Activated CD8-positive, alpha-beta T cell treated with anti-CD3 and anti-CD28 coated beads, Interleukin-2, amount 10 ng/mL, durations not matched to agents 7 days and 5 days (primary cell): ENCODE data around the gene SLC22A16. TPM values are rescaled to one million over a fixed set of nuclear protein-coding genes. Genes with fewer than 3 reads are reported as not detected.
"Not testable (repeated sequence)": the region's sequence is repeated elsewhere in the genome, so short reads cannot be mapped to it uniquely, and the experiment has no call there.

Experiments used
- ATAC-seq: fragments of 150-1000 bp; cut with Tn5 transposase; one replicate; pipeline ENCODE4 v1.10.0; 2021; ENCODE audit warnings: moderate library complexity
- CTCF ChIA-PET: fragments of 350-600 bp; sonication (Branson Sonifier 250); formaldehyde crosslinking; loops from one replicate; lab custom pipeline; 2021; ENCODE audit warnings: antibody characterized with exemption; lab: Charles Lee
- POLR2A ChIA-PET: fragments of 350-600 bp; sonication (Branson Sonifier 250); formaldehyde crosslinking; loops from one replicate; lab custom pipeline; 2021; ENCODE audit warnings: antibody characterized with exemption; lab: Charles Lee
- DNase-seq: peaks from one replicate; pipeline ENCODE4 v3.0.0-alpha.2; 2020
- H3K27ac Mint-ChIP-seq: one replicate; pipeline ENCODE4 v1.8.0; 2021; ENCODE audit warnings: mild to moderate bottlenecking, mixed read lengths
- H3K27me3 Mint-ChIP-seq: one replicate; pipeline ENCODE4 v1.8.0; 2021; ENCODE audit warnings: low read depth, mixed read lengths
- H3K36me3 Mint-ChIP-seq: one replicate; pipeline ENCODE4 v1.8.0; 2021; ENCODE audit warnings: low read depth, mixed read lengths
- H3K4me1 Mint-ChIP-seq: one replicate; pipeline ENCODE4 v1.8.0; 2021; ENCODE audit warnings: low read depth, mixed read lengths
- H3K4me3 Mint-ChIP-seq: one replicate; pipeline ENCODE4 v1.8.0; 2021; ENCODE audit warnings: mild to moderate bottlenecking, mixed read lengths
- H3K9me3 Mint-ChIP-seq: one replicate; pipeline ENCODE4 v1.8.0; 2022; ENCODE audit warnings: mixed read lengths; ENCODE audit not compliant: insufficient read depth
- total RNA-seq, 2 experiments: library from RNA; stranded (reverse); gene quantifications; one replicate each; pipeline ENCODE4 v1.2.3, GENCODE V29; 2021

SLC22A16 gene
- total RNA-seq, 2 experiments from 2014 or later, result not detected

DNA sequence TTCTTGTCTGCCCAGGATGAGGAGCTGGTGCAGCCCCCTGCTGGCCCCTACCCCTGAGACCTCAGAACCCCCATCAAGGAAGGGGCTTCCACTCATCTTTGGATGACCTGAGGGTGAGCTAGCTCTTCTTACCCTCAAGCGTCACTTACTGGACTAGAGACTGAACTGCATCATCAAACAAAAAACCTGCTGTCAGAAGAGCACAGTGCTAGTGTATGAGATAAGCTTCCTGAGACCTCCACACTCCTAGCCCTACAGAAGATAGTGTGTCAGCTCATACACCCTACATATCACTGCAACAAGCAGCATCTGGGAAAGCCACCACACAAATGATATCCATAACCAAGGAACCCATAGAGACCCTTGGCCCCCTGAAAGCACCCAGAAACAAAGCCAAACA lies 15.0 kb downstream of the SLC22A16 start:
- DNase-seq (no peak), ATAC-seq (no peak)
- ChIA-PET POLR2A (no interaction called here), CTCF (no interaction called here)
- Mint-ChIP-seq H3K36me3 (peaks cover 2% of the 10 kb centered on the region), H3K27ac (no peak overlapping the region), H3K9me3 (peaks cover 30% of the 10 kb centered on the region), H3K4me1 (no peaks in the 10 kb centered on the region), H3K4me3 (no peak overlapping the region), H3K27me3 (peaks cover 22% of the 10 kb centered on the region)

- H3K4me3 Mint-ChIP-seq, result no peak overlapping the region
- CTCF ChIA-PET, result no interaction called here
- no peak for DNase-seq
Observed at GRCh38 chr6:110459137-110459536, 17.3 kb downstream of the SLC22A16 start.

DNA sequence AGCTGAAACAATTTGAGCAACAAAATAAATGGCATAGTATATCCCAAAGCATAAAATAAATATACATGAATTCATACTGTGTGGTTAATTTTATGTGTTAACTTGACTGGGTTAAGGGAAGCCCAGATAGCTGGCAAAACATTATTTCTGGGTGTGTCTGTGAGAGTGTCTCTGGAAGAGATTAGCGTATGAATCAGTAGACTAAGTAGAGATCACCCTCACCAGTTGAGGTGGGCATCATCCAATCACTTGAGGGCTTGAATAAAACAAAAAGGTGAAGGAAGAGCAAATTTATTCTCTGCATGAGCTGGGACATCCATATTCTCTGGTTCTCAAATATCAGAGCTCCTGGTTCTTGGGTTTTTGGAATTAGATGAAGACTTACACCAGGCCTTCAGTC lies 17.9 kb downstream of the SLC22A16 start:
- Mint-ChIP-seq H3K27me3 (peaks cover 7% of the 10 kb centered on the region), H3K27ac (no peak overlapping the region), H3K9me3 (peaks cover 22% of the 10 kb centered on the region), H3K4me3 (no peak overlapping the region), H3K4me1 (no peaks in the 10 kb centered on the region), H3K36me3 (peaks cover 2% of the 10 kb centered on the region)
- ATAC-seq (no peak), DNase-seq (no peak)
- ChIA-PET CTCF (no interaction called here), POLR2A (no interaction called here)

More at GRCh38 chr6:110459137-110459536, 17.3 kb downstream of the SLC22A16 start:
- Mint-ChIP-seq H3K27me3 (peaks cover 12% of the 10 kb centered on the region), H3K27ac (no peak overlapping the region), H3K9me3 (peaks cover 29% of the 10 kb centered on the region), H3K36me3 (peaks cover 2% of the 10 kb centered on the region), H3K4me1 (no peaks in the 10 kb centered on the region)
- POLR2A ChIA-PET, result no interaction called here
- ATAC-seq, result no peak

DNA sequence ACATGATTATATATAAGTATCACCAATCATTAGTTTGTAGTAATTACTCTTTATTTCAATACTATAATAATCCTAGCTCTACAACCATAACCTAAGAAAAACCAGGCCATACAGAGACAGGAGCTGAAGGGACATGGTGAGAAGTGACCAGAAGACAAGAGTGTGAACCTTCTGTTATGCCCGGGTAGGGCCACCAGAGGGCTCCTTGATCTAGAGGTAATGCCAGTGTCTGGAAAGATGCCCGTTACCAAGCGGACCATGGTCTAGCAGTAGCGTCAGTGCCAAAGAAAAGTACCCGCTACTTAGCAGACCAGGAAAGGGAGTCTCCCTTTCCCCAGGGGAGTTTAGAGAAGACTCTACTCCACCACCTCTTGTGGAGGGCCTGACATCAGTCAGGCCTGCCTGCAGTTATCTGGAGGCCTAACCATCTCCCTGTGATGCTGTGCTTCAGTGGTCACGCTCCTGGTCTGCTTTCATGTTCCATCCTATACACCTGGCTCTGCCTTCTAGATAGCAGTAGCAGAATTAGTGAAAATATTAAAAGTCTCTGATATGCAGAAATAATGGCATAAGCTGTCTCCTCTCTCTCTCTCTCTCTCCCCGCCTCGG lies 18.7 kb downstream of the SLC22A16 start:
- H3K27me3 Mint-ChIP-seq, H3K4me1 Mint-ChIP-seq, ATAC-seq, POLR2A ChIA-PET, H3K36me3 Mint-ChIP-seq, H3K4me3 Mint-ChIP-seq, H3K27ac Mint-ChIP-seq: not testable (repeated sequence)
- peaks cover 14% of the 10 kb centered on the region for H3K9me3 Mint-ChIP-seq
- CTCF ChIA-PET, result interaction anchor here (1.0 kb wide), 1 partner anchor 103 kb away, joined by 3 read pairs; no protein-coding TSS in a partner anchor
- peak; percentile 35 for DNase-seq

DNA sequence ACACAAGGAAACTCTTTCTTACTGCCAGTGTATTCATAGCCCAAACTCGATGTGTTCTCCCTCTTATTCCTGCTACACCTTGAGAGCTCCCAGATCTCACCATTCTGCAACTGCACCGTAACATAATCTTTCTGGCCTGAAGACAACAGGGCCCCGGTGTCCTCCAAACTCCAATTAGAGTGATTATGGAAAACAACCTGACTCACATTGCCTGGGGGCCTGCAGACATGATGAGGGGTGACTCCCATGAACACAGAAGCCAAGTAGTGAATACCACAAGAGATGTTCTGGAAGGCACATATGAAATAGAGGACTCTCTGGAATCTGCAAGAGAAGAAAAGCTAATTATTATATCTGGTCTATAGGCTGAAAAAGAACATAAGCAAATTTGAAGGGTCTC lies 19.7 kb downstream of the SLC22A16 start:
- no peak overlapping the region for H3K4me3 Mint-ChIP-seq
- no peaks in the 10 kb centered on the region for H3K4me1 Mint-ChIP-seq
- DNase-seq (no peak), ATAC-seq (no peak)
- peaks cover 11% of the 10 kb centered on the region for H3K27me3 Mint-ChIP-seq
- peaks cover 5% of the 10 kb centered on the region for H3K9me3 Mint-ChIP-seq
- CTCF ChIA-PET, result no interaction called here
- H3K36me3 Mint-ChIP-seq, result no peaks in the 10 kb centered on the region
- POLR2A ChIA-PET, result no interaction called here
- no peak overlapping the region for H3K27ac Mint-ChIP-seq

DNA sequence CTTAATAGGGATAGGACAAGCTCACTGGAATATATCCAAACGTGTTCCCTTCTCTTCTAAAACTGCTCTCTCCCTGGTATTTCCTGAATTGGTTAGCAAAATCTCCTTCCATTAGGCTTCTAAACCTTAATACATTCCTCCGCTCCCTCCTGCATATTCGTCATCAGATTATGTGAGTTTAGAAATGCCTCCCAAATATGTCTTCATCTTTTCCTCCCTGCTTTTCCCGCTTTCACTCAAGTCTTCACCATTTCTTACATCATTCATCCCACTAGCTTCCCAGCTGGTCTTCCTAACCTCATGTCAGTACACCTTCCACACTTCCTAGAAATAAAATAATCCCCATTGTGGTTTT lies 26.9 kb downstream of the SLC22A16 start:
- ChIA-PET CTCF (no interaction called here), POLR2A (no interaction called here)
- Mint-ChIP-seq H3K27me3 (peaks cover 11% of the 10 kb centered on the region), H3K36me3 (no peaks in the 10 kb centered on the region), H3K9me3 (no peaks in the 10 kb centered on the region), H3K4me1 (no peaks in the 10 kb centered on the region), H3K4me3 (no peak overlapping the region), H3K27ac (no peak overlapping the region)
- no peak for ATAC-seq
- DNase-seq, result no peak

DNA sequence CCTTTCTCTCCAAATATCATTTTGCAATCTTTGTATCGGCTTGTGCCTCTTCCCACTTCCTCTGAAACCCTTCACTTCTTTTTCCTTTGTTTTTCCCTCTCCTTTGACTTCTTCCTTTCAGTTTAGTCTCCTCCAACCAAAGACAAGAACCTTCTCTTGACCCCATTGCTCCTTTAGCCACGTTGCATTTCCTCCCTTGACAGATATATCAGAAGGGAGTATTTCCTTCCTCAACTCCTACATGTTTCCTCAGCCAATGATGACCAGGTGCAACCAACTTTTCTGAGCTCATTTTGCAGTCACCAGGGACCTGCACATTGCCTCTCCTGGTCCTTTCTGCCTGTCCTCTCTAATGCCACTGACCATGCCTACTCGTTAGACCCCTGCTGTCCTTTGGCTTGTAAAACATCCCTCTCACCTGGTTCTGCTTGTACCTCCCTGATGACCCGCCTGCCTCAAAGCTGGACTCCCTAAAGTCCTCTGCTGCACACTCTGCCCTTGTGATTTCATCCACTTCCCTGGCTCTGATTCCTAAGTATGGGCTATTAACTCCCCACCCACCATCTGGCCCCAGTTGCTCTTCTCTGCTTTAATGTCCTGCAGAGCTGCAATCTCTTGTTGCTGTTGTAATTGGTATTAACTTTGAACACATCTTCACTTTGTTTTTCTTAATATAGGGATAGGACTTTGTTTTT lies 27.4 kb downstream of the SLC22A16 start:
- H3K4me3 Mint-ChIP-seq, result no peak overlapping the region
- H3K9me3 Mint-ChIP-seq, result no peaks in the 10 kb centered on the region
- H3K27ac Mint-ChIP-seq, result no peak overlapping the region
- DNase-seq (no peak), ATAC-seq (no peak)
- ChIA-PET CTCF (no interaction called here), POLR2A (no interaction called here)
- H3K36me3 Mint-ChIP-seq, result no peaks in the 10 kb centered on the region
- H3K4me1 Mint-ChIP-seq, result no peaks in the 10 kb centered on the region
- H3K27me3 Mint-ChIP-seq, result peaks cover 11% of the 10 kb centered on the region

DNA sequence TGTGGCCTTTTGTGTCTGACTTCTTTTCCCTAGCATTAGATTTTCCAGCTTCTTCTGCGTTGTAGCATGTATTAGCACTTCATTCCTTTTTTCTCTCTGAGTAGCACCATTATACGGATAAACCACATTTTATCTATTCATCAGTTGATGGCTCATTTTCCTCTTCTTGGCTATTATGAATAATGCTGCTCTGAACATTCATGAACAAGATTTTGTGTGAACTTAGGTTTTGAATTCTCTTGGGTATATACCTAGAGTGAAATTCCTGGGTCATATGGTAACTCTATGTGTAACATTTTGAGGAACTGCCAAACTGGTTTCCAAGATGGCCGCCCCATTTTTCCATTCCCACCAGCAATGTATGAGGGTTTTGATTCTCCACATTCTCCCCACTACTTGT lies 28.7 kb downstream of the SLC22A16 start:
- Mint-ChIP-seq H3K27ac (no peak overlapping the region), H3K4me1 (no peaks in the 10 kb centered on the region), H3K9me3 (no peaks in the 10 kb centered on the region), H3K36me3 (no peaks in the 10 kb centered on the region), H3K4me3 (no peak overlapping the region), H3K27me3 (peaks cover 10% of the 10 kb centered on the region)
- ATAC-seq (no peak), DNase-seq (no peak)
- ChIA-PET CTCF (no interaction called here), POLR2A (no interaction called here)

DNA sequence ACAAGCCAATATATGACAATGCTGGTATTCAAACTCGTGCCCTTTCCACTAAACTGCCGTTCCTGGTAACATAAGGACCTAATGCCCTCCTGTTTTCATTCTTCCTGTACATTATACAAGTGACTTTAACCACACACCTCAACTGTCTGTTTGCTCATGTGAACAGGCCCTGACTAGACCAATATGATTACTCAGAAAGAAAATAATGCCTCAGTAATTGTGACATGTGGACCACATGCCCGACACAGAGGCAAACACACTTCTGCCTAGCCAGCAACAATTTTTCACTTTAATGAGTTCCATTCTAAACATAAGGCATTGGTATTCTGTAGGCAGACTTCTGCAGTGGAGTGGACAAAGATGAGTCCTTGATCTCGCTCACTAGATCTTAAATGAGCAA lies 30.0 kb downstream of the SLC22A16 start:
- H3K27me3 Mint-ChIP-seq, result peaks cover 11% of the 10 kb centered on the region
- POLR2A ChIA-PET, result no interaction called here
- H3K9me3 Mint-ChIP-seq, result no peaks in the 10 kb centered on the region
- no peak overlapping the region for H3K4me3 Mint-ChIP-seq
- DNase-seq (no peak), ATAC-seq (no peak)
- H3K4me1 Mint-ChIP-seq, result no peaks in the 10 kb centered on the region
- H3K27ac Mint-ChIP-seq, result no peak overlapping the region
- H3K36me3 Mint-ChIP-seq, result no peaks in the 10 kb centered on the region
- CTCF ChIA-PET, result no interaction called here

GRCh38 chr6:110440026-110440425 lies 36.4 kb downstream of the SLC22A16 start:
- CTCF ChIA-PET, result no interaction called here
- H3K27me3 Mint-ChIP-seq, result peaks cover 23% of the 10 kb centered on the region
- no peaks in the 10 kb centered on the region for H3K9me3 Mint-ChIP-seq
- H3K4me1 Mint-ChIP-seq, result no peaks in the 10 kb centered on the region
- POLR2A ChIA-PET, result interaction anchor here (0.6 kb wide), 1 partner anchor 574 kb away, joined by 3 read pairs; no protein-coding TSS in a partner anchor
- no peaks in the 10 kb centered on the region for H3K36me3 Mint-ChIP-seq
- H3K27ac Mint-ChIP-seq, result no peak overlapping the region
- no peak overlapping the region for H3K4me3 Mint-ChIP-seq
- ATAC-seq, result no peak
- DNase-seq, result no peak

GRCh38 chr6:110439356-110439755 lies 37.1 kb downstream of the SLC22A16 start:
- ChIA-PET CTCF (no interaction called here), POLR2A (interaction anchor here (0.6 kb wide), 1 partner anchor 575 kb away, joined by 3 read pairs; no protein-coding TSS in a partner anchor)
- H3K27me3 Mint-ChIP-seq, result peaks cover 19% of the 10 kb centered on the region
- no peak overlapping the region for H3K4me3 Mint-ChIP-seq
- ATAC-seq (no peak), DNase-seq (no peak)
- no peaks in the 10 kb centered on the region for H3K4me1 Mint-ChIP-seq
- H3K9me3 Mint-ChIP-seq, result no peaks in the 10 kb centered on the region
- no peaks in the 10 kb centered on the region for H3K36me3 Mint-ChIP-seq
- H3K27ac Mint-ChIP-seq, result no peak overlapping the region

- Mint-ChIP-seq H3K4me3 (no peak overlapping the region), H3K9me3 (no peaks in the 10 kb centered on the region), H3K36me3 (no peaks in the 10 kb centered on the region), H3K27ac (no peak overlapping the region), H3K4me1 (no peaks in the 10 kb centered on the region), H3K27me3 (peaks cover 16% of the 10 kb centered on the region)
- ATAC-seq (no peak), DNase-seq (no peak)
- CTCF ChIA-PET, result no interaction called here
- POLR2A ChIA-PET, result no interaction called here
Observed at GRCh38 chr6:110434961-110435602, 41.3 kb downstream of the SLC22A16 start.
